HepG2 (cell line): ENCODE data around the gene PURB. TPM values are rescaled to one million over a fixed set of nuclear protein-coding genes. Genes with fewer than 3 reads are reported as not detected.

Experiments used
- ATAC-seq: fragments of 200-7000 bp; cut with Tn5 transposase; 3 replicates; pipeline ENCODE4 v1.9.1; 2020; ENCODE audit warnings: mild to moderate bottlenecking, moderate library complexity
- BruUV-seq: library from RNA; stranded (reverse); fragments of 400-500 nt; replicated peaks from 2 replicates; lab custom pipeline; 2021; lab: Mats Ljungman, UMichigan
- CTCF ChIA-PET: fragments of 300-600 bp; formaldehyde crosslinking; extraction: SDS; loops from one replicate; lab custom pipeline; 2021; ENCODE audit warnings: low total read pairs, inconsistent platforms, low intra/inter-chr PET ratio; lab: Yijun Ruan, JAX
- POLR2A ChIA-PET: fragments of 350-600 bp; sonication (Branson Sonifier 250); formaldehyde crosslinking; loops from one replicate; lab custom pipeline; 2020; ENCODE audit warnings: antibody characterized with exemption, inconsistent platforms; lab: Yijun Ruan, JAX
- DNase-seq: peaks from one replicate; pipeline ENCODE4 v3.0.0-alpha.2; 2015; ENCODE audit warnings: low spot score
- FAIRE-seq: peaks from 3 replicates; lab custom pipeline; 2011; peaks lifted over from hg19 to GRCh38; lab: Jason Lieb, UNC
- H2AFZ ChIP-seq: one replicate; pipeline ENCODE4 v1.6.1; 2011; ENCODE audit warnings: low read length, inconsistent platforms
- H3K27ac ChIP-seq: fragments of 300-600 bp; 3 replicates; pipeline ENCODE4 v1.8.0; 2011; ENCODE audit warnings: mixed run types, mild to moderate bottlenecking, mixed read lengths, low read length, inconsistent platforms; ENCODE audit not compliant: insufficient read depth; ENCODE audit errors: extremely low read length
- H3K27me3 ChIP-seq, 2 experiments: fragments of 200-600 bp in 1 of 2; 2 replicates in 1 of 2; 3 replicates in 1 of 2; pipeline versions ENCODE4 v1.6.0 to v1.8.0; 2011; ENCODE audit warnings: low read length in 2 of 2, mild to moderate bottlenecking in 2 of 2, moderate library complexity in 2 of 2, inconsistent platforms in 1 of 2; ENCODE audit not compliant: insufficient read depth in 2 of 2, control insufficient read depth in 1 of 2
- H3K36me3 ChIP-seq, 2 experiments: fragments of 200-600 bp in 1 of 2; replicated peaks in 1 of 2; 2 replicates in 1 of 2; 3 replicates in 1 of 2; pipeline versions ENCODE4 v1.5.1 to v1.8.0; 2011; ENCODE audit warnings: low read length in 2 of 2, inconsistent platforms in 1 of 2; ENCODE audit not compliant: insufficient read depth in 2 of 2, control insufficient read depth in 1 of 2
- H3K4me1 ChIP-seq: 2 replicates; pipeline ENCODE4 v1.5.1; 2012; ENCODE audit warnings: low read length, inconsistent platforms; ENCODE audit not compliant: insufficient read depth
- H3K4me2 ChIP-seq: 2 replicates; pipeline ENCODE4 v1.6.0; 2011; ENCODE audit warnings: low read depth, low read length, inconsistent platforms
- H3K4me3 ChIP-seq, 3 experiments: fragments of 200-600 bp in 1 of 3; sonication (generic), shearing (Covaris generic) in 1 of 3; replicated peaks in 1 of 3; 2 replicates each; pipeline ENCODE4 v1.5.1; 2011 to 2016; ENCODE audit warnings: low read length in 3 of 3, inconsistent platforms in 2 of 3, low read depth in 2 of 3, mild to moderate bottlenecking in 2 of 3, control low read depth in 1 of 3, mixed read lengths in 1 of 3; ENCODE audit not compliant: insufficient read depth in 1 of 3
- H3K79me2 ChIP-seq: one replicate; pipeline ENCODE4 v1.6.1; 2011; ENCODE audit warnings: low read length, inconsistent platforms; ENCODE audit not compliant: insufficient read depth
- H3K9ac ChIP-seq: 2 replicates; pipeline ENCODE4 v1.6.0; 2011; ENCODE audit warnings: mild to moderate bottlenecking, low read depth, low read length, inconsistent platforms; ENCODE audit not compliant: insufficient read depth
- H3K9me3 ChIP-seq: 2 replicates; pipeline ENCODE4 v1.5.1; 2012; ENCODE audit warnings: mild to moderate bottlenecking, low read length
- H4K20me1 ChIP-seq: 2 replicates; pipeline ENCODE4 v1.6.0; 2011; ENCODE audit warnings: inconsistent platforms, mild to moderate bottlenecking, low read length, moderate library complexity; ENCODE audit not compliant: insufficient read depth
- DR1 ChIP-seq: sonication (generic); formaldehyde crosslinking; IDR thresholded peaks from 2 replicates; pipeline ENCODE4 v1.8.0; 2021; ENCODE audit warnings: mild to moderate bottlenecking, missing genetic modification reagents, inconsistent platforms
- FIP1L1 ChIP-seq: fragments of 200-400 bp; formaldehyde crosslinking; IDR thresholded peaks from 2 replicates; pipeline ENCODE4 v1.6.1; 2018; ENCODE audit warnings: low read depth, mild to moderate bottlenecking, low read length, moderate library complexity, borderline replicate concordance; ENCODE audit not compliant: insufficient read depth
- KAT2B ChIP-seq: fragments of 150-350 bp; IDR thresholded peaks from 2 replicates; pipeline ENCODE4 v1.6.1; 2014; ENCODE audit warnings: low read depth, low read length, borderline replicate concordance
- MEF2D ChIP-seq: sonication (generic); formaldehyde crosslinking; IDR thresholded peaks from 2 replicates; pipeline ENCODE4 v1.5.1; 2020; ENCODE audit warnings: mild to moderate bottlenecking, missing genetic modification reagents
- NCOA1 ChIP-seq: sonication (generic); formaldehyde crosslinking; IDR thresholded peaks from 2 replicates; pipeline ENCODE4 v1.9.0; 2021; ENCODE audit warnings: missing genetic modification reagents
- SALL2 ChIP-seq: sonication (generic); formaldehyde crosslinking; IDR thresholded peaks from 2 replicates; pipeline ENCODE4 v1.8.1; 2023; ENCODE audit warnings: mild to moderate bottlenecking, missing genetic modification reagents, inconsistent platforms
- SATB2 ChIP-seq: sonication (generic); formaldehyde crosslinking; IDR thresholded peaks from 2 replicates; pipeline ENCODE4 v1.5.0; 2020; ENCODE audit warnings: missing genetic modification reagents
- SIN3B ChIP-seq: fragments of 150-350 bp; IDR thresholded peaks from 2 replicates; pipeline ENCODE4 v1.6.1; 2014; ENCODE audit warnings: low read length
- TMF1 ChIP-seq: sonication (generic); formaldehyde crosslinking; IDR thresholded peaks from 2 replicates; pipeline ENCODE4 v1.8.1; 2022; ENCODE audit warnings: low read depth, missing genetic modification reagents
- ZFP90 ChIP-seq: sonication (generic); formaldehyde crosslinking; IDR thresholded peaks from 2 replicates; pipeline ENCODE4 v1.8.0; 2022; ENCODE audit warnings: missing genetic modification reagents, mild to moderate bottlenecking, inconsistent platforms, borderline replicate concordance
- ZNF24 ChIP-seq: fragments of 450-650 bp; IDR thresholded peaks from 2 replicates; pipeline ENCODE4 v1.6.1; 2017; ENCODE audit warnings: antibody characterized with exemption, mild to moderate bottlenecking
- ZNF543 ChIP-seq: sonication (generic); formaldehyde crosslinking; IDR thresholded peaks from 2 replicates; pipeline ENCODE4 v1.4.0; 2020; ENCODE audit warnings: mild to moderate bottlenecking, missing genetic modification reagents
- ZNF564 ChIP-seq: sonication (generic); formaldehyde crosslinking; IDR thresholded peaks from 2 replicates; pipeline ENCODE4 v1.8.1; 2023; ENCODE audit warnings: mild to moderate bottlenecking, missing genetic modification reagents
- WGBS: methylation state at CpG from one replicate; pipeline ENCODE4 v1.1.6; 2017; ENCODE audit warnings: low lambda C conversion rate; 5-methylcytosine and 5-hydroxymethylcytosine counted together
- in situ Hi-C: cut with HindIII; loops from 2 replicates; pipeline ENCODE4 v1.10.0; 2017; ENCODE audit warnings: low pct_unique_long_range_greater_than_20kb; ENCODE audit not compliant: extremely low pct_ligation_motif_present
- intact Hi-C: fragments of 100-400 bp; cut with micrococcal nuclease; formaldehyde crosslinking; loops from one replicate; pipeline ENCODE4 v1.10.0; 2022; ENCODE audit not compliant: unreplicated experiment
- polyA plus RNA-seq, 8 experiments: library from polyadenylated mRNA; depleted of rRNA in 3 of 8; stranded (reverse) in 7 of 8; unstranded in 1 of 8; fragments of >200 nt; fragmentation: Illumina TruSeq in 4 of 8; extraction: Trizol in 4 of 8; gene quantifications; 2 replicates each; pipeline versions ENCODE4 v1.2.1 to v1.2.3, GENCODE V29; 2011 to 2016; ENCODE audit warnings: low read depth in 4 of 8, missing spikeins in 1 of 8, mixed read lengths in 1 of 8; ENCODE audit not compliant: insufficient read depth in 1 of 8
- total RNA-seq, 5 experiments: library from RNA; depleted of rRNA; stranded (reverse); fragments of >200 nt; fragmentation: Illumina TruSeq; extraction: Trizol; gene quantifications; 2 replicates each; pipeline ENCODE4 v1.2.3, GENCODE V29; 2016; ENCODE audit warnings: low read depth in 1 of 5
- TF ChIP-seq, protein P1 (sequence below): sonication (generic); formaldehyde crosslinking; IDR thresholded peaks from 2 replicates; pipeline ENCODE4 v1.4.0; 2020; ENCODE audit warnings: missing genetic modification reagents, mild to moderate bottlenecking, borderline replicate concordance

PURB gene
- total and polyA plus RNA-seq, 2 of the 13 experiments (the other 11 are each of a cell fraction or from before 2014, with no cell fraction given) = 2.3 to 4.3 TPM

DNA sequence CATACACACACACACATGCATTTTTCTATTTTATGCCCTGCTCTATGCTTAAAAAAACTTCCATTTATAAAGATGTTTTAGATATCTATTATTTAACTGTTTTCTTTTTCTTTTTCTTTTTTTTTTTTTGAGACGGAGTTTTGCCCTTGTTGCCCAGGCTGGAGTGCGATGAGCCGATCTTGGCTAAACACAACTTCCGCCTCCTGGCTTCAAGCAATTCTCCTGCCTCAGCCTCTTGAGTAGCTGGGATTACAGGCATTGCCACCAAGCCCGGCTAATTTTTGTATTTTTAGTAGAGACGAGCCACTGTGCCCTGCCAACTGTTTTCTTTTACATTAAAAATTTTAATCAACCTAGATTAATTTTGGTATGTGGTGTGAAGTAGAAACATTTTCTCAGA is 45.6 kb upstream of the PURB start (continued):
- no peak for TF ChIP-seq DR1 (CRISPR knock-in tag)
- no peak for TF ChIP-seq TMF1 (CRISPR knock-in tag)
- TF ChIP-seq NCOA1 (CRISPR knock-in tag) = no peak
- TF ChIP-seq SALL2 (CRISPR knock-in tag) = no peak
- no peak for TF ChIP-seq ZNF543 (CRISPR knock-in tag)
- TF ChIP-seq MEF2D = no peak
- TF ChIP-seq KAT2B = no peak
- TF ChIP-seq FIP1L1 = no peak
- TF ChIP-seq, all 625 proteins: peak for 0

DNA sequence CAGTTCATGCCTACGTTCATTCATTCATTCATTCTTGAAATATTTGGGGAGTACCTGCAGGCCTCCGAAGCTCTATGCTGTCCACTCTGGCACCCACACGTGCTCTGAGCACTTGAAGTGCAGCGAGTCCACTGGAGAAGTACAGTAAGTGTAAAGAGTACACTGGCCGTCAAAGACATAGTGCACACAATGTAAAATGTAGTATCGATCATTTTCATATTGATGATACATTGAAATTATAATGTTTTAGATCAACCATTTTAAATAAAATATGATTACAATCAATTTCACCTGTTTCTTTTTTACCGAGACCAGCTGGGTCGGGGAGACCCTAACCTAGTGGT is 37.0 kb upstream of the PURB start:
- Histone ChIP-seq H3K4me1 (no peaks in the 10 kb centered on the region), H2AFZ (no peak overlapping the region), H3K27me3 (peaks cover 0 to 4% of the 10 kb centered on the region in 2 experiments; a peak in 1 of 5 replicates), H3K79me2 (no peaks in the 10 kb centered on the region), H3K9me3 (no peaks in the 10 kb centered on the region), H3K4me3 (no peak overlapping the region), H3K27ac (no peak overlapping the region), H3K4me2 (no peak overlapping the region), H3K36me3 (no peaks in the 10 kb centered on the region), H3K9ac (no peak overlapping the region), H4K20me1 (no peaks in the 10 kb centered on the region)
- POLR2A ChIA-PET = no interaction called here
- CTCF ChIA-PET = interaction anchor here (1.1 to 1.5 kb wide), 3 partner anchors 65 to 334 kb away, joined by 3 to 13 read pairs (median 11); no protein-coding TSS in a partner anchor
- FAIRE-seq (no peak), DNase-seq (no peak), ATAC-seq (peak; percentile 45)
- intact Hi-C loops (loop anchor here (1.0 kb wide), 3 partner anchors 65 to 334 kb away; no protein-coding TSS in a partner anchor), in situ Hi-C loops (no loop called here)
- no TSS peak for BruUV-seq
- 43% methylated on average over 7 of the region's 8 CpGs for WGBS
- TF ChIP-seq ZNF564 = no peak
- no peak for TF ChIP-seq SIN3B
- TF ChIP-seq SATB2 (CRISPR knock-in tag) = no peak
- TF ChIP-seq, protein P1, sequence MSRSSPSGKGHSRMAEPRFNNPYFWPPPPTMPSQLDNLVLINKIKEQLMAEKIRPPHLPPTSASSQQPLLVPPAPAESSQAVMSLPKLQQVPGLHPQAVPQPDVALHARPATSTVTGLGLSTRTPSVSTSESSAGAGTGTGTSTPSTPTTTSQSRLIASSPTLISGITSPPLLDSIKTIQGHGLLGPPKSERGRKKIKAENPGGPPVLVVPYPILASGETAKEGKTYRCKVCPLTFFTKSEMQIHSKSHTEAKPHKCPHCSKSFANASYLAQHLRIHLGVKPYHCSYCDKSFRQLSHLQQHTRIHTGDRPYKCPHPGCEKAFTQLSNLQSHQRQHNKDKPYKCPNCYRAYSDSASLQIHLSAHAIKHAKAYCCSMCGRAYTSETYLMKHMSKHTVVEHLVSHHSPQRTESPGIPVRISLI = no peak
- TF ChIP-seq ZNF24 = peak; percentile 1; the same call in 1 of the 2 replicates
- no peak for TF ChIP-seq ZFP90
